Measurements from ENCODE around the gene PTPRT. TPM values are rescaled to one million over a fixed set of nuclear protein-coding genes. Genes with fewer than 3 reads are reported as not detected.

Gene PTPRT
- polyA plus RNA-seq, 3 donors, result not detected

DNA sequence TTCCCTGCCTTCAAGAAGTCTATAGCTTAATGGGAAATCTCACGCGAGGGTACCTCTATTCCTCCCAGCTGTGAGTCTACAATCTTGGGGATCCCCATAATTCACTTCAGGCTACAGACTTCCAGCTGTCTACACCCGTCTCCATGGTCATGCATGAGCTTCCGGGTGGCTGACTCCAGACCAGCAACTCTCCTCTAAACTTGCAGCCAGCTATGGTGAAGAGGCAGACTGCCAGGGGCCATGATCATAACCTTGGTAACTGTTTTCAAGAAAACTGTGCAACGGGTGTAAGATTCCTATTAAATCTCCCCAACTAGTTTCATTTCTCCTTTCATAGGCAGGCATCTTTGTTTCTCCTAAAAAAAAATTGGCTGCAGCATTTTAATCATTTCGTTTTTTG lies 1037.1 kb downstream of the PTPRT start:
- DNase-seq, result no peak
- H3K4me2 ChIP-seq (replicated peaks; ENCODE audit: extremely low read depth, low read length, poor library complexity, severe bottlenecking), result no peak overlapping the region
- whole genome bisulfite sequencing (ENCODE audit: insufficient coverage), result 75% methylated on average over 6 of the region's 6 CpGs
- no peaks in the 10 kb centered on the region for H4K20me1 ChIP-seq (ENCODE audit: insufficient read depth, low read length)
- TF ChIP-seq, protein P1, sequence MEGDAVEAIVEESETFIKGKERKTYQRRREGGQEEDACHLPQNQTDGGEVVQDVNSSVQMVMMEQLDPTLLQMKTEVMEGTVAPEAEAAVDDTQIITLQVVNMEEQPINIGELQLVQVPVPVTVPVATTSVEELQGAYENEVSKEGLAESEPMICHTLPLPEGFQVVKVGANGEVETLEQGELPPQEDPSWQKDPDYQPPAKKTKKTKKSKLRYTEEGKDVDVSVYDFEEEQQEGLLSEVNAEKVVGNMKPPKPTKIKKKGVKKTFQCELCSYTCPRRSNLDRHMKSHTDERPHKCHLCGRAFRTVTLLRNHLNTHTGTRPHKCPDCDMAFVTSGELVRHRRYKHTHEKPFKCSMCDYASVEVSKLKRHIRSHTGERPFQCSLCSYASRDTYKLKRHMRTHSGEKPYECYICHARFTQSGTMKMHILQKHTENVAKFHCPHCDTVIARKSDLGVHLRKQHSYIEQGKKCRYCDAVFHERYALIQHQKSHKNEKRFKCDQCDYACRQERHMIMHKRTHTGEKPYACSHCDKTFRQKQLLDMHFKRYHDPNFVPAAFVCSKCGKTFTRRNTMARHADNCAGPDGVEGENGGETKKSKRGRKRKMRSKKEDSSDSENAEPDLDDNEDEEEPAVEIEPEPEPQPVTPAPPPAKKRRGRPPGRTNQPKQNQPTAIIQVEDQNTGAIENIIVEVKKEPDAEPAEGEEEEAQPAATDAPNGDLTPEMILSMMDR (IDR thresholded peaks at IDR 0.05), result no peak
- no peak overlapping the region for H3K4me3 ChIP-seq (replicated peaks in 1 of 3; ENCODE audit: low read depth in 2 of 3, low read length in 3 of 3)
- Mint-ChIP-seq H3K4me1 (no peaks in the 10 kb centered on the region), H3K27ac (no peak overlapping the region), H3K4me3 (no peak overlapping the region), H3K9me3 (peaks cover 0 to 12% (median 4%) of the 10 kb centered on the region in 7 donors), H3K36me3 (no peaks in the 10 kb centered on the region), H3K27me3 (ENCODE audit: low read depth in 3 of 3) (peaks cover 0 to 3% (median 1%) of the 10 kb centered on the region in 3 donors)
- no peaks in the 10 kb centered on the region for H3K27me3 ChIP-seq (ENCODE audit: control insufficient read depth in 2 of 2, insufficient read depth in 2 of 2, low read length in 2 of 2)
- peaks cover 0 to 3% of the 10 kb centered on the region in 2 donors for H3K9me3 ChIP-seq (replicated peaks in 1 of 2; ENCODE audit: control insufficient read depth in 1 of 2, insufficient read depth in 1 of 2, low read length in 2 of 2)
- no peaks in the 10 kb centered on the region for H3K79me2 ChIP-seq (ENCODE audit: insufficient read depth, low read length)
- no peaks in the 10 kb centered on the region for H3K4me1 ChIP-seq (ENCODE audit: control insufficient read depth in 1 of 2, insufficient read depth in 2 of 2, low read length in 2 of 2)
- intact Hi-C loops (cut with micrococcal nuclease), result no loop called here
- H3K36me3 ChIP-seq (replicated peaks in 1 of 2; ENCODE audit: control insufficient read depth in 1 of 2, insufficient read depth in 2 of 2, low read length in 2 of 2), result no peaks in the 10 kb centered on the region
- no peak overlapping the region for H3K27ac ChIP-seq (ENCODE audit: low read depth in 1 of 2, low read length in 2 of 2)
- H2AFZ ChIP-seq (ENCODE audit: insufficient read depth, low read depth, low read length, poor library complexity, severe bottlenecking), result no peak overlapping the region
- no peak overlapping the region for H3K9ac ChIP-seq (ENCODE audit: insufficient read depth, low read length, poor library complexity, severe bottlenecking)

GRCh38 chr20:42150230-42150629 lies 1039.5 kb downstream of the PTPRT start:
- Mint-ChIP-seq H3K4me1 (no peaks in the 10 kb centered on the region), H3K4me3 (no peak overlapping the region), H3K27ac (no peak overlapping the region), H3K36me3 (no peaks in the 10 kb centered on the region), H3K9me3 (peaks cover 0 to 14% (median 2%) of the 10 kb centered on the region in 7 donors), H3K27me3 (ENCODE audit: low read depth in 3 of 3) (peaks cover 0 to 5% (median 3%) of the 10 kb centered on the region in 3 donors)
- H3K27me3 ChIP-seq (ENCODE audit: control insufficient read depth in 2 of 2, insufficient read depth in 2 of 2, low read length in 2 of 2), result no peaks in the 10 kb centered on the region
- H3K4me1 ChIP-seq (ENCODE audit: control insufficient read depth in 1 of 2, insufficient read depth in 2 of 2, low read length in 2 of 2), result no peaks in the 10 kb centered on the region
- no peaks in the 10 kb centered on the region for H4K20me1 ChIP-seq (ENCODE audit: insufficient read depth, low read length)
- WGBS (ENCODE audit: insufficient coverage), result 76% methylated on average over 2 of the region's 4 CpGs
- no peaks in the 10 kb centered on the region for H3K36me3 ChIP-seq (replicated peaks in 1 of 2; ENCODE audit: control insufficient read depth in 1 of 2, insufficient read depth in 2 of 2, low read length in 2 of 2)
- intact Hi-C loops (cut with micrococcal nuclease), result no loop called here
- H2AFZ ChIP-seq (ENCODE audit: insufficient read depth, low read depth, low read length, poor library complexity, severe bottlenecking), result no peak overlapping the region
- H3K9ac ChIP-seq (ENCODE audit: insufficient read depth, low read length, poor library complexity, severe bottlenecking), result no peak overlapping the region
- TF ChIP-seq, protein P1 (IDR thresholded peaks at IDR 0.05), result no peak
- H3K27ac ChIP-seq (ENCODE audit: low read depth in 1 of 2, low read length in 2 of 2), result no peak overlapping the region
- no peak overlapping the region for H3K4me2 ChIP-seq (replicated peaks; ENCODE audit: extremely low read depth, low read length, poor library complexity, severe bottlenecking)
- no peaks in the 10 kb centered on the region for H3K79me2 ChIP-seq (ENCODE audit: insufficient read depth, low read length)
- H3K4me3 ChIP-seq (replicated peaks in 1 of 3; ENCODE audit: low read depth in 2 of 3, low read length in 3 of 3), result no peak overlapping the region
- peaks cover 0 to 3% of the 10 kb centered on the region in 2 donors for H3K9me3 ChIP-seq (replicated peaks in 1 of 2; ENCODE audit: control insufficient read depth in 1 of 2, insufficient read depth in 1 of 2, low read length in 2 of 2)
- no peak for DNase-seq

All from CD14-positive monocyte (primary cell).